ENCODE measurements around the gene NR3C2. TPM values are rescaled to one million over a fixed set of nuclear protein-coding genes. Genes with fewer than 3 reads are reported as not detected.

The NR3C2 gene
- total RNA-seq, 1 experiment from 2014 or later = 2.7 TPM

GRCh38 chr4:148238086-148238485 is 204.1 kb downstream of the NR3C2 start:
- Histone ChIP-seq H3K36me3 (ENCODE audit: control insufficient read depth in 1 of 2, insufficient read depth in 2 of 2, low read length in 2 of 2) (no peaks in the 10 kb centered on the region), H3K9me2 (ENCODE audit: insufficient read depth) (no peaks in the 10 kb centered on the region), H3K9me3 (ENCODE audit: control insufficient read depth in 1 of 2, insufficient read depth in 1 of 2, low read depth in 1 of 2, low read length in 2 of 2) (no peaks in the 10 kb centered on the region), H3K4me3 (replicated peaks in 1 of 2; ENCODE audit: low read depth in 1 of 2, low read length in 2 of 2) (no peak overlapping the region), H3K4me1 (ENCODE audit: control insufficient read depth in 1 of 2, insufficient read depth in 2 of 2, low read length in 2 of 2) (no peaks in the 10 kb centered on the region), H3K27me3 (ENCODE audit: insufficient read depth, low read length) (no peaks in the 10 kb centered on the region), H3K4me2 (ENCODE audit: low read length) (no peak overlapping the region), H3K27ac (ENCODE audit: low read depth, low read length) (no peak overlapping the region), H2AFZ (ENCODE audit: low read depth, low read length, poor library complexity, severe bottlenecking) (no peak overlapping the region), H3K9ac (ENCODE audit: low read length) (no peak overlapping the region), H3K79me2 (ENCODE audit: insufficient read depth, low read length) (no peaks in the 10 kb centered on the region), H4K20me1 (ENCODE audit: insufficient read depth) (no peaks in the 10 kb centered on the region)
- intact Hi-C loops (cut with micrococcal nuclease) = no loop called here
- no TSS peak for BruUV-seq (replicated peaks)
- TF ChIP-seq EZH2 (IDR thresholded peaks at IDR 0.05) = no peak
- TF ChIP-seq SRF (IDR thresholded peaks at IDR 0.05; ENCODE audit: low read depth) = no peak
- TF ChIP-seq EGR1 (IDR thresholded peaks at IDR 0.05; ENCODE audit: low read depth) = no peak
- TF ChIP-seq YY1 (IDR thresholded peaks at IDR 0.05; ENCODE audit: extremely low read depth, insufficient replicate concordance, low read depth, low read length) = no peak
- TF ChIP-seq ELF1 (IDR thresholded peaks at IDR 0.05; ENCODE audit: borderline replicate concordance, low read depth) = no peak
- RAD21 ChIA-PET (ENCODE audit: low non-redundant PET in 1 of 2, low total read pairs in 2 of 2, uncharacterized antibody in 2 of 2, unreplicated experiment in 2 of 2) = no interaction called here
- POLR2A ChIA-PET = no interaction called here
- CTCF ChIA-PET = no interaction called here
- no peak for DNase-seq (ENCODE audit: low read depth, low spot score)
- no peak for ATAC-seq

GRCh38 chr4:148235809-148236208 is 206.4 kb downstream of the NR3C2 start:
- DNase-seq (ENCODE audit: low read depth, low spot score) (no peak), ATAC-seq (no peak)
- TF ChIP-seq TCF7L2 (IDR thresholded peaks at IDR 0.05; ENCODE audit: borderline replicate concordance, extremely low read depth, insufficient read depth, insufficient read length) = no peak
- RAD21 ChIA-PET (ENCODE audit: low non-redundant PET in 1 of 2, low total read pairs in 2 of 2, uncharacterized antibody in 2 of 2, unreplicated experiment in 2 of 2) = no interaction called here
- intact Hi-C loops (cut with micrococcal nuclease) = no loop called here
- Histone ChIP-seq H3K27me3 (ENCODE audit: insufficient read depth, low read length) (no peaks in the 10 kb centered on the region), H3K4me1 (ENCODE audit: control insufficient read depth in 1 of 2, insufficient read depth in 2 of 2, low read length in 2 of 2) (no peaks in the 10 kb centered on the region), H3K9me3 (ENCODE audit: control insufficient read depth in 1 of 2, insufficient read depth in 1 of 2, low read depth in 1 of 2, low read length in 2 of 2) (no peaks in the 10 kb centered on the region), H3K9me2 (ENCODE audit: insufficient read depth) (no peaks in the 10 kb centered on the region), H4K20me1 (ENCODE audit: insufficient read depth) (no peaks in the 10 kb centered on the region), H2AFZ (ENCODE audit: low read depth, low read length, poor library complexity, severe bottlenecking) (no peak overlapping the region), H3K9ac (ENCODE audit: low read length) (no peak overlapping the region), H3K79me2 (ENCODE audit: insufficient read depth, low read length) (no peaks in the 10 kb centered on the region), H3K27ac (ENCODE audit: low read depth, low read length) (no peak overlapping the region), H3K4me3 (replicated peaks in 1 of 2; ENCODE audit: low read depth in 1 of 2, low read length in 2 of 2) (no peak overlapping the region), H3K36me3 (ENCODE audit: control insufficient read depth in 1 of 2, insufficient read depth in 2 of 2, low read length in 2 of 2) (no peaks in the 10 kb centered on the region), H3K4me2 (ENCODE audit: low read length) (no peak overlapping the region)
- BruUV-seq (replicated peaks) = no TSS peak
- CTCF ChIA-PET = no interaction called here
- POLR2A ChIA-PET = no interaction called here
